Astrocyte of the spinal cord (primary cell): ENCODE measurements around the gene DENND1A.

ENCODE experiments used
- DNase-seq: peaks from one replicate; pipeline ENCODE4 v3.0.0; 2011; ENCODE audit warnings: low read depth, low spot score
- H3K4me3 ChIP-seq: 2 replicates; pipeline ENCODE4 v1.5.1; 2011; ENCODE audit warnings: low read depth, mild to moderate bottlenecking, low read length, moderate library complexity
- in situ Hi-C: cut with HindIII; loops from 2 replicates; pipeline ENCODE4 v1.10.0; 2017; ENCODE audit warnings: low sequenced_read_pairs
- TF ChIP-seq, protein P1 (sequence below): IDR thresholded peaks from 2 replicates; pipeline ENCODE4 v1.5.1; 2012; ENCODE audit warnings: low read depth, mild to moderate bottlenecking, low read length, inconsistent platforms

DENND1A gene

DNA sequence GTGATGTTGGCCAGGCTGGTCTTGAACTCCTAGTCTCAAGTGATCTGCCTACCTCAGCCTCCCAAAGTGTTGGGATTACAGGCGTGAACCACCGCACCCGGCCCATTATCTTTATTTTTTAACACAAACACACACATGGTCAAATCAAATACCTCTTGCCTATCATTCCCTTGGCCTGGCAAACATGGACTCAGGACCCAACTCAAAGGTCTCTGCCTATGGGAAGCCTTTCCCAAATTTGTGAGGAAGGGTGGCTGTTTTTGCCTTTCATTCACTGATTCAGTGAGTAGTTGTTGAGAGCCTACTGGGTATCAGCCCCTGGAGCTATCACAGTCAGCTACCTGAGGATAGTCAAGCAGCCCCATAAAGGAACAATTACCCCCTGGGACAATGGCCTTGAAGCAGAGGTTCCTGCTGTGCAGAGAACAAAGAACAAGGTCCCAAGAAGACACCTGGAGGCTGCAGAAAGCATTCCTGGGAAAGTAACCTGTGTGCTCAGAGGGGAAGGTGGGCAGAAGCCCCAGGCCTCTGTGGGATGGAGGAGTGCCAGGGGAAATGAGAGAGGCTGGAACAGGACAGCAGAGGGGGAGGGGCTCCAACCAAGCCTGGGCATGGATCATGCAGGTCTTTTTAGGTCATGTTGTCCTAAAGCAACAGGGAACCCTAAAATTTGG, 447.5 kb downstream of the DENND1A start:
- no peak overlapping the region for H3K4me3 ChIP-seq
- no peak for DNase-seq
- in situ Hi-C loops = no loop called here
- TF ChIP-seq, protein P1, sequence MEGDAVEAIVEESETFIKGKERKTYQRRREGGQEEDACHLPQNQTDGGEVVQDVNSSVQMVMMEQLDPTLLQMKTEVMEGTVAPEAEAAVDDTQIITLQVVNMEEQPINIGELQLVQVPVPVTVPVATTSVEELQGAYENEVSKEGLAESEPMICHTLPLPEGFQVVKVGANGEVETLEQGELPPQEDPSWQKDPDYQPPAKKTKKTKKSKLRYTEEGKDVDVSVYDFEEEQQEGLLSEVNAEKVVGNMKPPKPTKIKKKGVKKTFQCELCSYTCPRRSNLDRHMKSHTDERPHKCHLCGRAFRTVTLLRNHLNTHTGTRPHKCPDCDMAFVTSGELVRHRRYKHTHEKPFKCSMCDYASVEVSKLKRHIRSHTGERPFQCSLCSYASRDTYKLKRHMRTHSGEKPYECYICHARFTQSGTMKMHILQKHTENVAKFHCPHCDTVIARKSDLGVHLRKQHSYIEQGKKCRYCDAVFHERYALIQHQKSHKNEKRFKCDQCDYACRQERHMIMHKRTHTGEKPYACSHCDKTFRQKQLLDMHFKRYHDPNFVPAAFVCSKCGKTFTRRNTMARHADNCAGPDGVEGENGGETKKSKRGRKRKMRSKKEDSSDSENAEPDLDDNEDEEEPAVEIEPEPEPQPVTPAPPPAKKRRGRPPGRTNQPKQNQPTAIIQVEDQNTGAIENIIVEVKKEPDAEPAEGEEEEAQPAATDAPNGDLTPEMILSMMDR = no peak

DNA sequence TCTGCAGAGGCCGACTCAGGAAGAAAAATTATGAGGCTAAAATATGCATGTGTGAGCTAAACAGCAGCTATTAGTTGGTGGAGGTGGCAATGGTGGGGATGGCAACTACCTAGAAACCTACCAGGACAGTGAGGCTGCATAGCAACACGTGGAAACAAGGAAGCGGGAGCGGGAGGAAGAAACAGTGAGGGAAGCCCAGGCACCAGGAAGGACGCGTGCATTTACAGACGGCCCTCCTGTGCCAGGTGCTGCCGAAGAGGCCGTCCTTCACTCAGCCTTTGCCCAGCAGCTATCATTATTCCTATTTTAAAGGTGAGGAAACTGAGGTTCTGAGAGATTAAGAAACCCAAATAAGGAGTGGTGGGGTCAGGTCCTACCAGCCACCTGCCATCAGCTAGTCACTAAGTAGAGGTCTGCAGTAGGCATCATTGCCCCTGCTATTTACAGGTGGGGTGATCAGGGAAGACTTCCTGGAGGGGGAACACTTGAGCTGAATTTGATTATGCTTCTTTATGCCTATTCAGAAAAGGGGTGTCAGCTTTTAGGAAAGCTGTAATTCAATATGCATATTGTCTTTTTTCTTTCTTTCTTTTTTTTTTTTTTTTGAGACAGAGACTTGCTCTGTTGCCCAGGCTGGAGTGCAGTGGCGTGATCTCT, 448.6 kb downstream of the DENND1A start:
- no peak overlapping the region for H3K4me3 ChIP-seq
- DNase-seq = no peak
- TF ChIP-seq, protein P1 = no peak
- in situ Hi-C loops = no loop called here

DNA sequence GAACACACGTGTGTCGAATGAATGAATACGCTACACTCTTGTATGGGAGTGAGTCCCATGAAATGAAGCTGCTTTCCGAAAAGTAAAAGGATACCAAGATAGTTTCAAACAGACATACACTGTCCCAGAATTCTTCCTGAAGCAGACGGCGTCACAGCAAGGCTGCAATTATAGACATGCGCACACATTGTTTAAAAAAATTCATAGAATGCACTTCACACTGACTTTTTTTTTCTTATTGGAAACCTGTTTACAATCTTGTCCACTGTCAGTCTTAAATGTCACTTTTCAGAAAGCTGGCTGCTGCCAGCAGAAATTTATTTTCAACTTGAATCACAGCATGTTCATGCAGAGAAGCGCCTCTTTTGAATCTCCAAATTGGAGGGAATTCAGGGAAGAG, 449.1 kb downstream of the DENND1A start:
- in situ Hi-C loops = no loop called here
- TF ChIP-seq, protein P1 = no peak
- DNase-seq = no peak
- H3K4me3 ChIP-seq = no peak overlapping the region

DNA sequence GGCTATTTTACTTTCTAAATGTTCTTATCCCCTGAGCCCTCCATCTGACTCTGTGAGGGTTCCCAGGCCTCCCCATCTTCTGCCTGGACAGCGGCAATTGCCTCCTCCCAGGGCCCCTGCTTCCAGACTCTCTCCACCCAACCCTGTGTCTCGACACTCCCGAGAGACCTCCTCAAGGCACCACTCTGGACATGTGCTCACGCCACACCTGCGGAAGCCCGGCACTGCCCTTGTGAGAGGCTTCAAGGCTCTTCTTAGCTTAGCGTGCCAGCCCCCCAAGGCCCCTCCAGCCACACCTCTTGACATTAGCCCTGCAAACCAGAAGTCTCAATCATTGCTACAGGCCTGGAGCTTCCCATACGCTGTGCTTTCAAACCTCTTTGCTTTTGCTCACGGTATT, 449.8 kb downstream of the DENND1A start:
- no peak overlapping the region for H3K4me3 ChIP-seq
- TF ChIP-seq, protein P1 = no peak
- in situ Hi-C loops = no loop called here
- DNase-seq = no peak

DNA sequence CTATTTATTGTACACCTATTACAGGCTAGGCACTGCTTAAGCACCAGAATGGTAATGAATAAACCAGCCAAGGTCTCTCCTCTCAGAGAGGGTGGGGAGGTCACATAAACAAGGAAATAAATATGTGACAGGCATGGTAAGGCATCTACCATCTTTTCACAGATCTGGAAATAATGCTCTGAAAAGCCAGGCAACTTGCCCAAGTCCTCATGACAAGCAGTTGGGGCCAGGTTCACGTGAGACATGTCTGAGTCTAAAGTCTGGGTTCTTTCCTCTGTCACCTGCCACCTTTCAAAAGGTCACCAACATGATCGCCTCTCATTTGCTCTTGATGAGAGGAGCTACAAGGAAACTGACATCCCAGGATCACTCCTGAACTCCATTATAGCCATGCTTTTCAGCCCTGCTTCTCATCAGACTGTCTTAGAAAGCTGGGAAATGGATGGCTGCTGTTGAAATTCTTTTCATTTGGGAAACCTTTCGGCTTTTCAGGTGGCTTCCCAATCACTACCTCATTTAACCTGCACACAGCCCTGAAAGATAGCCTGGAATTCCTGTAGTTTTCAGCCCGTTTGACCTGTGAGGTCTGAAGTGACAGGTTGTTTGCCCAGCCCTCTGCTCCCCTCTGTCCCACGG, 450.8 kb downstream of the DENND1A start:
- in situ Hi-C loops = no loop called here
- no peak overlapping the region for H3K4me3 ChIP-seq
- no peak for DNase-seq
- TF ChIP-seq, protein P1 = no peak

DNA sequence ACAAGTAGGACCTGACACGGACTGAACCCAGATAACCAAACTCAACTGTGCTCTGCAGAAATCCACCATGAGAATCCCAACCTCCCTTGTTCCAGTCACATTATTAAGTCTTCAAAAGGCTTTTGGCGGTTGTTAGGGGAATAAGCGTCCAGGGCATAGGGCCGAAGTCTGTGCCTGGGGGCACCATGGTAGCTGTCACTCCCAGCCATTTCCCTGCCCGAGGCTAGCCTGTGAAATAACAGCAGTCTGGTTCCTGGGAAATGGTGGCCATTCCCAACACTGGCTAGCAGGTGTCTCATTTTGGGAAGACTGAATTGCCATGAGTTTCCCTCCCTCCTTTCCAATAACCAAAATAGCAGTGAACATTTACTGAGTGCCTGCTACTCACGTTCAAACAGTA, 451.8 kb downstream of the DENND1A start:
- in situ Hi-C loops = no loop called here
- no peak for DNase-seq
- H3K4me3 ChIP-seq = no peak overlapping the region
- TF ChIP-seq, protein P1 = no peak
